Testis (tissue), 3 donors: ENCODE measurements around the gene TIMMDC1. TPM values are rescaled to one million over a fixed set of nuclear protein-coding genes. Genes with fewer than 3 reads are reported as not detected.

ENCODE experiments used
- DNase-seq: peaks from one replicate; pipeline ENCODE4 v3.0.0-alpha.2; 2019
- H3K27ac ChIP-seq, 2 donors: fragments of 200-600 bp; sonication (generic); one replicate each; pipeline ENCODE4 v1.5.1; 2019
- H3K27me3 ChIP-seq: fragments of 200-600 bp; sonication (generic); one replicate; pipeline ENCODE4 v1.5.1; 2019
- H3K36me3 ChIP-seq: fragments of 200-600 bp; sonication (generic); one replicate; pipeline ENCODE4 v1.5.1; 2017; ENCODE audit warnings: low read depth; ENCODE audit errors: missing control alignments
- H3K4me1 ChIP-seq: fragments of 200-600 bp; sonication (generic); one replicate; pipeline ENCODE4 v1.5.1; 2019
- H3K4me3 ChIP-seq, 2 donors: fragments of 200-600 bp; sonication (generic); one replicate each; pipeline ENCODE4 v1.5.1; 2017 to 2019
- H3K9me3 ChIP-seq: fragments of 200-600 bp; sonication (generic); one replicate; pipeline ENCODE4 v1.5.1; 2017
- POLR2A ChIP-seq: fragments of 450-650 bp; IDR thresholded peaks from one replicate; pipeline ENCODE4 v1.6.1; 2017; ENCODE audit warnings: antibody characterized with exemption, mild to moderate bottlenecking, moderate library complexity
- WGBS, 2 donors: methylation state at CpG; one replicate each; pipeline ENCODE4 v1.1.5; 2018; 5-methylcytosine and 5-hydroxymethylcytosine counted together
- intact Hi-C: fragments of 100-400 bp; cut with DNase I; formaldehyde crosslinking; loops from one replicate; pipeline ENCODE4 v1.15.1; 2023; ENCODE audit warnings: low total_unique reads
- polyA plus RNA-seq: library from polyadenylated mRNA; stranded (reverse); fragments of 350-450 nt; fragmentation: Illumina TruSeq; extraction: RNeasy Lipid Tissue Mini Kit (QIAGEN cat#74804); gene quantifications from one replicate; pipeline ENCODE4 v1.2.3, GENCODE V29; 2014; ENCODE audit warnings: low read depth, low replicate concordance; ENCODE audit not compliant: insufficient read depth
- total RNA-seq, 2 donors: library from RNA; depleted of rRNA; stranded (reverse); fragments of >200 nt; gene quantifications; one replicate each; pipeline ENCODE4 v1.2.3, GENCODE V29; 2016
- TF ChIP-seq, protein P1 (sequence below), 3 experiments: fragments of 450-650 bp in 2 of 3; fragments of 200-600 bp in 1 of 3; sonication (generic) in 1 of 3; IDR thresholded peaks; one replicate each; pipeline ENCODE4 v1.5.1; 2016 to 2019; ENCODE audit warnings: antibody characterized with exemption in 3 of 3, mild to moderate bottlenecking in 2 of 3, moderate library complexity in 1 of 3

Gene TIMMDC1
- total and polyA plus RNA-seq, 3 donors from 2014 or later = 70.9 to 109 (median 81.4) TPM

DNA sequence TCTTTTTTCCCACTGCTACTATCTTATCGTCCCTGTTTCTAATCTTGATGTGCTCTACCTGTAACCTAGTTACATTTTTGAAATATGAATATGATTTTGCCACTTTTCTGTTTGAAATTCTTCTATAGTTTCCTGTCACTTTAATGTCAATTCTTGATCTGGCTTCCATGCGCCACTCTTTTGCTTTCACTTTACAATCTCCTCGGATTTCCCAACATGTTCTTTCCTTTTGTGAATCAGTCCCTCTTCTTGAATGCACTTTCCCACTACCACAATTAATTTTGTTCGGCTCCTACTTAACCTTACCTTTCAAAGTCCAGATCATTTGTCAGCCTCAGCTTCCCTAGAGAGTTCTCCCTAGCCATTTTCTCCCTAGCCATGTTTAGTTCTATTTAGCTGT is 8.3 kb downstream of the TIMMDC1 start:
- WGBS, 2 donors = 81 to 82% methylated on average over 4 of the region's 4 CpGs
- intact Hi-C loops = no loop called here
- no peak overlapping the region for H3K4me3 ChIP-seq
- DNase-seq = no peak
- no peaks in the 10 kb centered on the region for H3K4me1 ChIP-seq
- no peaks in the 10 kb centered on the region for H3K9me3 ChIP-seq
- TF ChIP-seq, protein P1, sequence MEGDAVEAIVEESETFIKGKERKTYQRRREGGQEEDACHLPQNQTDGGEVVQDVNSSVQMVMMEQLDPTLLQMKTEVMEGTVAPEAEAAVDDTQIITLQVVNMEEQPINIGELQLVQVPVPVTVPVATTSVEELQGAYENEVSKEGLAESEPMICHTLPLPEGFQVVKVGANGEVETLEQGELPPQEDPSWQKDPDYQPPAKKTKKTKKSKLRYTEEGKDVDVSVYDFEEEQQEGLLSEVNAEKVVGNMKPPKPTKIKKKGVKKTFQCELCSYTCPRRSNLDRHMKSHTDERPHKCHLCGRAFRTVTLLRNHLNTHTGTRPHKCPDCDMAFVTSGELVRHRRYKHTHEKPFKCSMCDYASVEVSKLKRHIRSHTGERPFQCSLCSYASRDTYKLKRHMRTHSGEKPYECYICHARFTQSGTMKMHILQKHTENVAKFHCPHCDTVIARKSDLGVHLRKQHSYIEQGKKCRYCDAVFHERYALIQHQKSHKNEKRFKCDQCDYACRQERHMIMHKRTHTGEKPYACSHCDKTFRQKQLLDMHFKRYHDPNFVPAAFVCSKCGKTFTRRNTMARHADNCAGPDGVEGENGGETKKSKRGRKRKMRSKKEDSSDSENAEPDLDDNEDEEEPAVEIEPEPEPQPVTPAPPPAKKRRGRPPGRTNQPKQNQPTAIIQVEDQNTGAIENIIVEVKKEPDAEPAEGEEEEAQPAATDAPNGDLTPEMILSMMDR (IDR thresholded peaks at IDR 0.05) = no peak
- no peak for TF ChIP-seq POLR2A
- no peaks in the 10 kb centered on the region for H3K36me3 ChIP-seq
- H3K27ac ChIP-seq = no peak overlapping the region
- H3K27me3 ChIP-seq = no peaks in the 10 kb centered on the region

DNA sequence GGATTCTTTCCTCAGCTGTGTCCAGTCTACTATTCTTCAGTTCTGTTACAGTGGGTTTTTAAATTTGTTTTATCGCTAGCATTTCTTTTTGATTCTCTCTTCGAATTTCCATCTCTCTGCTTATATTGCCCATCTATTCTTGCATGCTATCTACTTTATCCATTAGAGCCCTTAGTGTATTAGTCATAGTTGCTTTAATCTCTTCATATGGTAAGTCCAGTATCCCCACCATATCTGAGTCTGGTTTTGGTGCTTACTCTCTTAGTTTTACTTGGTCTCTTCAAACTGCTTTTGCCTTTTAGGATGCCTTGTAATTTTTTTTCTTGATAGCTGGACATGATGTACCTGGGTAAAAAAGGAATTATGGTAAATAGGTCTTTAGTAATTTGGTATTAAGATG is 9.1 kb downstream of the TIMMDC1 start:
- Histone ChIP-seq H3K27me3 (no peaks in the 10 kb centered on the region), H3K9me3 (no peaks in the 10 kb centered on the region), H3K4me3 (no peak overlapping the region), H3K27ac (no peak overlapping the region), H3K36me3 (no peaks in the 10 kb centered on the region), H3K4me1 (no peaks in the 10 kb centered on the region)
- DNase-seq = no peak
- intact Hi-C loops = no loop called here
- 95% methylated on average over 2 of the region's 2 CpGs for WGBS, 2 donors
- TF ChIP-seq, protein P1 (IDR thresholded peaks at IDR 0.05) = no peak
- no peak for TF ChIP-seq POLR2A

GRCh38 chr3:119508172-119508845 is 10.0 kb downstream of the TIMMDC1 start:
- DNase-seq = no peak
- no peaks in the 10 kb centered on the region for H3K27me3 ChIP-seq
- no peaks in the 10 kb centered on the region for H3K4me1 ChIP-seq
- H3K4me3 ChIP-seq = no peak overlapping the region
- H3K27ac ChIP-seq = peak overlapping the region in 1 of 2 donors; percentile 33
- H3K36me3 ChIP-seq = no peaks in the 10 kb centered on the region
- WGBS, 2 donors = 39 to 71% methylated on average over 1 of the region's 1 CpG
- intact Hi-C loops = no loop called here
- TF ChIP-seq POLR2A = no peak
- TF ChIP-seq, protein P1 (IDR thresholded peaks at IDR 0.05) = no peak
- H3K9me3 ChIP-seq = no peaks in the 10 kb centered on the region

DNA sequence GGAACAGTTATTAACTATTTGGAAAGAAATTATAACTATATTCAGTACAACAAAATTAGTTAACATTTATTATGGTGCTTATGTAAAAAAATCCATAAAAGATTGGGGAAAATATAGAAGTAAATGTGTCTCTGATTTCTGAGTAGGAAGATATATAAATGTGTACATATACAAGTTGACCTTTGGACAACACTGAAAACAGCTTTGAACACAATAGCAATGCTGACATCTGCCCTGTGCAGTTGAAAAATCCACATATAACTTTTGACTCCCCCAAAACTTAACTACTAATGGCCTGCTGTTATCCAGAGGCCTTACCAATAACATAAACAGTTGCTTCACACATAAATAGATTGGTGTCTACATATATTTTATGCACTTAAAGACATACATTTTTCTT is 12.3 kb downstream of the TIMMDC1 start:
- H3K36me3 ChIP-seq = no peaks in the 10 kb centered on the region
- DNase-seq = no peak
- TF ChIP-seq, protein P1 (IDR thresholded peaks at IDR 0.05) = no peak
- no peaks in the 10 kb centered on the region for H3K4me1 ChIP-seq
- H3K4me3 ChIP-seq = no peak overlapping the region
- intact Hi-C loops = no loop called here
- no peaks in the 10 kb centered on the region for H3K9me3 ChIP-seq
- no peak overlapping the region for H3K27ac ChIP-seq
- H3K27me3 ChIP-seq = no peaks in the 10 kb centered on the region

GRCh38 chr3:119514637-119515036 is 16.3 kb downstream of the TIMMDC1 start:
- 70 to 74% methylated on average over 2 of the region's 2 CpGs for WGBS, 2 donors
- Histone ChIP-seq H3K36me3 (no peaks in the 10 kb centered on the region), H3K9me3 (no peaks in the 10 kb centered on the region), H3K4me3 (no peak overlapping the region), H3K27me3 (no peaks in the 10 kb centered on the region), H3K27ac (no peak overlapping the region), H3K4me1 (no peaks in the 10 kb centered on the region)
- intact Hi-C loops = no loop called here
- TF ChIP-seq, protein P1 (IDR thresholded peaks at IDR 0.05) = no peak
- no peak for TF ChIP-seq POLR2A
- DNase-seq = no peak
